Measurements from ENCODE around the gene ACTR6.

ACTR6 gene

GRCh38 chr12:100199023-100199346, 1.6 kb upstream of the ACTR6 start:
- Histone ChIP-seq H3K4me2 (ENCODE audit: low read length) (peak overlapping the region; percentile 72), H3K4me1 (peaks cover 4% of the 10 kb centered on the region), H3K36me3 (ENCODE audit: control insufficient read depth, insufficient read depth, low read length) (no peaks in the 10 kb centered on the region), H3K27me3 (ENCODE audit: control insufficient read depth, insufficient read depth, low read length) (no peaks in the 10 kb centered on the region), H3K27ac (peak overlapping the region; percentile 66), H3K79me2 (peaks cover 21% of the 10 kb centered on the region), H3K4me3 (ENCODE audit: low read depth, low read length) (peak overlapping the region; percentile 84), H3K9me3 (ENCODE audit: control insufficient read depth, low read length) (no peaks in the 10 kb centered on the region), H3K9ac (peak overlapping the region; percentile 40), H2AFZ (peak overlapping the region; percentile 80)
- no peak for TF ChIP-seq CTCF (IDR thresholded peaks at IDR 0.05)

DNA sequence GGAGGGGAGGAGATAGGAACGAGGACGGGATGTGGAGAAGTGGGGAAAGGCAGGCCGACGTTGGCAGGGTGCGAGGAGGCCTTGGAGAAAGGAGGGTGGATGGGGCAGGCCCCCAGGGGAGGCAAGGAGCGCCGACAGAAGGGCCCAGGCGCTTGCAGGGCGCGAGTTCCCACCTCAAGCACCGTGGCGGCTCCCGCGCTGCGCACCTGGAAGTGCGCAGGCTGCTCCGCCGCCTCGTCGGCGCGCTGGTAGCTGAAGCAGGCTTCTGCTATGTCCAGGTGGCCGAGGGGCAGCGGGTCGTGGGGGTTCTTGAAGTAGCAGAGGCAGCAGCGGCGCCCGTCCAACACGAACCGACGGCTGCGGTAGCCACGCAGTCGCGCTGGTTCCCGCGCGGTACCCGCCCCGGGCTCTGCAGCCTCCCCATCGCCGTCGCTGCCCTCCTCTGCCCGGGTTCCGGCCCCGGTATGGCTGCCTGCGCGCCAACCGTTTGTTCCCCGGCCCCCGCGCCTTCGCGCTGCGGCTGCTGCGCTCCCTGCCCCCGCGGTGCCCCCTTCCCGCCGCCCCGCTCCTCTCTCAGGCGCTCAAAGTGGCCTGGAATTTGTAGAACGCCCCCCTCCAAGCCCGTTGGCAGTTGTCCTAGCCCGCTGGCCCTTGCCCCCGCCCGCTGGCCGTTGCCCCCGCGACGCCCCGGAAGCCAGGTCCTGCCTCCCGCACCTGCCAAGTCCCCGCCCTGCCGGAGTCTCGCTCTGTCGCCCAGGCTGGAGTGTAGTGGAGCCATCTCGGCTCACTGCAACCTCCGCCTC, 1.1 kb upstream of the ACTR6 start:
- peak overlapping the region; percentile 84 for H3K4me3 ChIP-seq (ENCODE audit: low read depth, low read length)
- H3K79me2 ChIP-seq: peaks cover 21% of the 10 kb centered on the region
- peak overlapping the region; percentile 80 for H2AFZ ChIP-seq
- no peaks in the 10 kb centered on the region for H3K9me3 ChIP-seq (ENCODE audit: control insufficient read depth, low read length)
- no peaks in the 10 kb centered on the region for H3K27me3 ChIP-seq (ENCODE audit: control insufficient read depth, insufficient read depth, low read length)
- H3K4me2 ChIP-seq (ENCODE audit: low read length): peak overlapping the region; percentile 72
- no peak for TF ChIP-seq CTCF (IDR thresholded peaks at IDR 0.05)
- H3K9ac ChIP-seq: peak overlapping the region; percentile 40
- H3K4me1 ChIP-seq: peaks cover 4% of the 10 kb centered on the region
- peak overlapping the region; percentile 66 for H3K27ac ChIP-seq
- no peaks in the 10 kb centered on the region for H3K36me3 ChIP-seq (ENCODE audit: control insufficient read depth, insufficient read depth, low read length)

GRCh38 chr12:100201604-100202423, 1.2 kb downstream of the ACTR6 start:
- Histone ChIP-seq H3K4me2 (ENCODE audit: low read length) (peak overlapping the region; percentile 72), H2AFZ (peak overlapping the region; percentile 80), H3K36me3 (ENCODE audit: control insufficient read depth, insufficient read depth, low read length) (no peaks in the 10 kb centered on the region), H3K9me3 (ENCODE audit: control insufficient read depth, low read length) (no peaks in the 10 kb centered on the region), H3K4me3 (ENCODE audit: low read depth, low read length) (peak overlapping the region; percentile 84), H3K27me3 (ENCODE audit: control insufficient read depth, insufficient read depth, low read length) (no peaks in the 10 kb centered on the region), H3K79me2 (peaks cover 21% of the 10 kb centered on the region), H3K27ac (no peak overlapping the region), H3K9ac (no peak overlapping the region), H3K4me1 (peaks cover 4% of the 10 kb centered on the region)
- TF ChIP-seq CTCF (IDR thresholded peaks at IDR 0.05): no peak

DNA sequence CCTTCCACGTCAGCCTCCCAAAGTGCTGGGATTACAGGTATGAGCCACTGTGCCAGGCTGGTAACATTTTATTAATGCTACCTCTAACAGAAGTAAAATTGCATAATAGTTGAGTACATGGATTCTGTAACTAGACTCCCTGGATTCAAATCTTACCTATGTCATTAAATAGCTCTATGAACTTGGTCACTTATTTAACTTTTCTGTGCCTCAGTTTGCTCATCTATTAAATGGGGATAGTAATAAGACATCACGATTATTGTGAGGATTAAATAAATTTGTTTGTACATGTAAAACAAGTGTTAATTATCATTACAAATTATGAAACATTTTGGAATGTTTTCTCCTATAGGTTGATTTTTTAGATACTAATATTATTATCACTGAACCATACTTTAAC, 6.7 kb downstream of the ACTR6 start:
- Histone ChIP-seq H3K79me2 (peaks cover 4% of the 10 kb centered on the region), H3K4me3 (ENCODE audit: low read depth, low read length) (no peak overlapping the region), H3K9me3 (ENCODE audit: control insufficient read depth, low read length) (no peaks in the 10 kb centered on the region), H3K9ac (no peak overlapping the region), H3K36me3 (ENCODE audit: control insufficient read depth, insufficient read depth, low read length) (no peaks in the 10 kb centered on the region), H3K4me1 (no peaks in the 10 kb centered on the region), H3K27ac (no peak overlapping the region), H2AFZ (no peak overlapping the region), H3K27me3 (ENCODE audit: control insufficient read depth, insufficient read depth, low read length) (no peaks in the 10 kb centered on the region), H3K4me2 (ENCODE audit: low read length) (no peak overlapping the region)
- no peak for TF ChIP-seq CTCF (IDR thresholded peaks at IDR 0.05)
